Smooth muscle cell (in vitro differentiated cells): ENCODE results near the gene CCDC51. TPM values are rescaled to one million over a fixed set of nuclear protein-coding genes. Genes with fewer than 3 reads are reported as not detected.

ENCODE experiments used
- DNase-seq: peaks from one replicate; lab custom pipeline; 2025; ENCODE audit not compliant: unreplicated experiment; lab: John Stamatoyannopoulos, UW
- H2AFZ ChIP-seq: fragments of 200-600 bp; sonication (generic); 2 replicates; pipeline ENCODE4 v1.6.0; 2016; ENCODE audit warnings: antibody characterized with exemption, low read depth, mild to moderate bottlenecking
- H3F3A ChIP-seq: fragments of 200-600 bp; sonication (generic); 2 replicates; pipeline ENCODE4 v1.6.0; 2017; ENCODE audit warnings: antibody characterized with exemption, low read depth
- H3K27ac ChIP-seq: fragments of 200-600 bp; sonication (generic); 2 replicates; pipeline ENCODE4 v1.5.1; 2016; ENCODE audit warnings: low read depth, mild to moderate bottlenecking
- H3K27me3 ChIP-seq: fragments of 200-600 bp; sonication (generic); 2 replicates; pipeline ENCODE4 v1.6.1; 2016; ENCODE audit warnings: low read depth, mild to moderate bottlenecking
- H3K36me3 ChIP-seq: fragments of 200-600 bp; sonication (generic); 2 replicates; pipeline ENCODE4 v1.5.1; 2016; ENCODE audit warnings: low read depth
- H3K4me1 ChIP-seq: fragments of 200-600 bp; sonication (generic); 2 replicates; pipeline ENCODE4 v1.5.1; 2016; ENCODE audit warnings: low read depth
- H3K4me2 ChIP-seq: fragments of 200-600 bp; sonication (generic); 2 replicates; pipeline ENCODE4 v1.6.0; 2016; ENCODE audit warnings: mild to moderate bottlenecking
- H3K4me3 ChIP-seq: fragments of 200-600 bp; sonication (generic); 2 replicates; pipeline ENCODE4 v1.5.1; 2016; ENCODE audit warnings: mild to moderate bottlenecking
- H3K79me2 ChIP-seq: fragments of 200-600 bp; sonication (generic); 2 replicates; pipeline ENCODE4 v1.6.0; 2016; ENCODE audit warnings: low read depth, mild to moderate bottlenecking
- H3K9ac ChIP-seq: fragments of 200-600 bp; sonication (generic); 2 replicates; pipeline ENCODE4 v1.6.0; 2016; ENCODE audit warnings: low read depth
- H3K9me3 ChIP-seq: fragments of 200-600 bp; sonication (generic); replicated peaks from 2 replicates; pipeline ENCODE4 v1.5.1; 2016; ENCODE audit warnings: low read depth
- H4K20me1 ChIP-seq: fragments of 200-600 bp; sonication (generic); 2 replicates; pipeline ENCODE4 v1.6.0; 2016; ENCODE audit warnings: low read depth
- WGBS: methylation state at CpG from one replicate; pipeline ENCODE4 v1.1.7; 2016; ENCODE audit warnings: low lambda C conversion rate; 5-methylcytosine and 5-hydroxymethylcytosine counted together
- polyA plus RNA-seq: library from polyadenylated mRNA; unstranded; fragments of >200 nt; fragmentation: Nextera tagmentation; extraction: Ambion mirVana; gene quantifications from 2 replicates; pipeline ENCODE4 v1.2.1, GENCODE V29; 2016
- total RNA-seq: library from RNA; depleted of rRNA; stranded (reverse); fragments of >200 nt; gene quantifications from 2 replicates; pipeline ENCODE4 v1.2.3, GENCODE V29; 2014
- TF ChIP-seq, protein P1 (sequence below): fragments of 200-600 bp; sonication (generic); IDR thresholded peaks from 2 replicates; pipeline ENCODE4 v1.5.1; 2017; ENCODE audit warnings: borderline replicate concordance, mild to moderate bottlenecking, antibody characterized with exemption; ENCODE audit not compliant: insufficient read depth, poor library complexity, severe bottlenecking

The CCDC51 gene
- total and polyA plus RNA-seq, 2 experiments from 2014 or later, result 9.0 to 18.3 TPM

- Histone ChIP-seq H3K27ac (no peak overlapping the region), H3K27me3 (no peaks in the 10 kb centered on the region), H3K79me2 (peaks cover 27% of the 10 kb centered on the region), H3K4me1 (peaks cover 12% of the 10 kb centered on the region), H3K36me3 (no peaks in the 10 kb centered on the region), H3K4me3 (no peak overlapping the region), H3K9me3 (no peaks in the 10 kb centered on the region), H3F3A (no peaks in the 10 kb centered on the region), H3K4me2 (no peak overlapping the region), H3K9ac (no peak overlapping the region), H2AFZ (no peak overlapping the region), H4K20me1 (peaks cover 86% of the 10 kb centered on the region)
- TF ChIP-seq, protein P1, sequence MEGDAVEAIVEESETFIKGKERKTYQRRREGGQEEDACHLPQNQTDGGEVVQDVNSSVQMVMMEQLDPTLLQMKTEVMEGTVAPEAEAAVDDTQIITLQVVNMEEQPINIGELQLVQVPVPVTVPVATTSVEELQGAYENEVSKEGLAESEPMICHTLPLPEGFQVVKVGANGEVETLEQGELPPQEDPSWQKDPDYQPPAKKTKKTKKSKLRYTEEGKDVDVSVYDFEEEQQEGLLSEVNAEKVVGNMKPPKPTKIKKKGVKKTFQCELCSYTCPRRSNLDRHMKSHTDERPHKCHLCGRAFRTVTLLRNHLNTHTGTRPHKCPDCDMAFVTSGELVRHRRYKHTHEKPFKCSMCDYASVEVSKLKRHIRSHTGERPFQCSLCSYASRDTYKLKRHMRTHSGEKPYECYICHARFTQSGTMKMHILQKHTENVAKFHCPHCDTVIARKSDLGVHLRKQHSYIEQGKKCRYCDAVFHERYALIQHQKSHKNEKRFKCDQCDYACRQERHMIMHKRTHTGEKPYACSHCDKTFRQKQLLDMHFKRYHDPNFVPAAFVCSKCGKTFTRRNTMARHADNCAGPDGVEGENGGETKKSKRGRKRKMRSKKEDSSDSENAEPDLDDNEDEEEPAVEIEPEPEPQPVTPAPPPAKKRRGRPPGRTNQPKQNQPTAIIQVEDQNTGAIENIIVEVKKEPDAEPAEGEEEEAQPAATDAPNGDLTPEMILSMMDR, result no peak
- DNase-seq, result no peak
- WGBS, result 96% methylated on average over 27 of the region's 27 CpGs
These were observed 15.8 kb downstream of the CCDC51 start for GRCh38 chr3:48423883-48424695.

- H3K4me1 ChIP-seq, result peaks cover 11% of the 10 kb centered on the region
- peaks cover 84% of the 10 kb centered on the region for H4K20me1 ChIP-seq
- H3K4me2 ChIP-seq, result no peak overlapping the region
- no peak for DNase-seq
- H3K4me3 ChIP-seq, result no peak overlapping the region
- no peak overlapping the region for H2AFZ ChIP-seq
- no peaks in the 10 kb centered on the region for H3F3A ChIP-seq
- no peak overlapping the region for H3K27ac ChIP-seq
- H3K36me3 ChIP-seq, result no peaks in the 10 kb centered on the region
- no peak overlapping the region for H3K9ac ChIP-seq
- TF ChIP-seq, protein P1, result no peak
- peaks cover 25% of the 10 kb centered on the region for H3K79me2 ChIP-seq
- 96% methylated on average over 25 of the region's 25 CpGs for WGBS
- no peaks in the 10 kb centered on the region for H3K9me3 ChIP-seq
- H3K27me3 ChIP-seq, result no peaks in the 10 kb centered on the region
These were observed 16.6 kb downstream of the CCDC51 start for GRCh38 chr3:48423241-48423882.

DNA sequence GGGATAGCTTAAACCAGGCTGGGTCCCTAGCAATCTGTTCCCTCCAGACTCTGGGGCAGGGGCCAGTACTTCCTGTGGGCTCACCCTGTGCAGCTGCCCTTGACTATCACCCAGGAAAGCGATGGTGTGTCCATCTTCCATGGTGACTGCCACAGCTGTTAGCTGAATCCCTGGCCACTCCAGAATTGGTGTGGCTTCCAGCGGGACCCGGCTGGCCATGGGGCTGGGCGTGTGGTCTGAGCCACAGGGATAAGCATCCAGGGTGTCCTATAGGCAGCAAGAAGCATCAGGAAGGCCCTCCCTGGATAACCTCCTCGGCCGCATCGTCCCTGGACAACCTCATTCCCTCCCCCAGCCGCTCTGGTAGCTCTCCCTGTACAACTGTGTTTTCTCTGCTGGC, 17.2 kb downstream of the CCDC51 start:
- H3K9ac ChIP-seq, result no peak overlapping the region
- H2AFZ ChIP-seq, result no peak overlapping the region
- H3K79me2 ChIP-seq, result peaks cover 18% of the 10 kb centered on the region
- H4K20me1 ChIP-seq, result peaks cover 79% of the 10 kb centered on the region
- H3K9me3 ChIP-seq, result no peaks in the 10 kb centered on the region
- no peaks in the 10 kb centered on the region for H3K36me3 ChIP-seq
- H3K4me3 ChIP-seq, result no peak overlapping the region
- no peaks in the 10 kb centered on the region for H3K27me3 ChIP-seq
- WGBS, result 97% methylated on average over 8 of the region's 8 CpGs
- H3K4me2 ChIP-seq, result no peak overlapping the region
- DNase-seq, result no peak
- TF ChIP-seq, protein P1, result no peak
- H3K27ac ChIP-seq, result no peak overlapping the region
- no peaks in the 10 kb centered on the region for H3F3A ChIP-seq
- H3K4me1 ChIP-seq, result peaks cover 9% of the 10 kb centered on the region
